DMS53 treated with DMSO at 0.1 percent for 48 hours (cell line): Measurements from ENCODE around the gene HOGA1.
A peak's percentile ranks its signal among the peaks of the same experiment; 100 is the strongest.
"Not testable (repeated sequence)": the region's sequence is repeated elsewhere in the genome, so short reads cannot be mapped to it uniquely, and the experiment has no call there.

ENCODE experiments used
- DNase-seq: peaks from one replicate; lab custom pipeline; 2025; ENCODE audit not compliant: unreplicated experiment; lab: John Stamatoyannopoulos, UW

Gene HOGA1

GRCh38 chr10:97644936-97645335 lies 60.7 kb downstream of the HOGA1 start:
- no peak for DNase-seq

GRCh38 chr10:97647556-97647955 lies 63.4 kb downstream of the HOGA1 start:
- DNase-seq, result no peak

- DNase-seq, result peak; percentile 96
These were observed 64.6 kb downstream of the HOGA1 start for GRCh38 chr10:97648562-97649404.

GRCh38 chr10:97649405-97649750 lies 65.2 kb downstream of the HOGA1 start:
- DNase-seq, result not testable (repeated sequence)

- DNase-seq, result no peak
These were observed 66.5 kb downstream of the HOGA1 start for GRCh38 chr10:97650726-97651125.

GRCh38 chr10:97651773-97652172 lies 67.6 kb downstream of the HOGA1 start:
- DNase-seq, result no peak

- DNase-seq, result no peak
These were observed 72.6 kb downstream of the HOGA1 start for GRCh38 chr10:97656777-97657176.

GRCh38 chr10:97659589-97659988 lies 75.4 kb downstream of the HOGA1 start:
- no peak for DNase-seq
